ENCODE results near the gene CDH23.
"Not testable (repeated sequence)": the region's sequence is repeated elsewhere in the genome, so short reads cannot be mapped to it uniquely, and the experiment has no call there.

Gene CDH23

DNA sequence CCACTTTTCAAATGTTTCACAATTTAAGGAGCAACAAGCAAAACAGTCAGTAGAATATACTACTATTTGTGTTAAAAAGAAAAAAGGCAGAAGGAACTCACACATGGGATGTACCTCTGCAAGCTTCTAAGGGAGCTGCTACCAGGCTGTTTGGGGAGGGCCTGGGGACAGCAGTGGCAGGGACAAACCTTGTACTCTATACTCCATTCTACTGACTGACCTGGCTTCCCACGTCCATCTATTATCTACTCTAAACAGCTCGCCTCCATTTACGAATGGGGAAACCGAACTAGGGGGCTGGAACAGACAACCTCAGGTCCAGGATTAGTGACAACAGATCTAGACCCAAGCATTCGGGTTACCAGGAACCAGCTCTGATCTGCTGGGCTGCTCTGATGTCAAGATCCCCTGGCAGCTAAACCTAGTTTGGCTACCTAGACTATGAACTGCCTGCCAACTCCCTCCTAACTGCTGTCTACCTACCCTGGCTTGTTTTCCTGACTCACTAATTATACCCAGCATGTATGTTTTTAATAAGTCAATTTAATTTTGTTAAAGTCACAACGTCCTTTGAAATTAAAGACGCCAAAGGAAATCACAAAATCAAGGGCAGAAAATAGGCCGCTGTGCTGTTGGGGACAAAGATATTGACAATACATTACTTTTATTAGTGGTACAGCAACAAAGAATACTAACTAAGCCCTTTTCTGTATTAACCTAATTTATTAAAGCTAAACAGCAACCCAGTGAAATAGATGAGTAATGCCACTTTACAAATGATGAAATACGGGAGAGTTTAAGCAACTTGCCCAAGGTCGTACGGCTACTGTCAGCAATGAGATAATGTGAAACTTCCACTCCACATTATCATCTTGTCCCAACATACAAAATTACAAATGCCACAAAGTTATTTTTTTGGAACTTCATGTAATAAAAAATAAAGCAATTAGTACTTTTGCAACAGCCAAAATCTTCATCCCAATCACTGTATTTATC, 449.0 kb downstream of the CDH23 start:
- DNase-seq = no peak

GRCh38 chr10:71846816-71847215, 450.1 kb downstream of the CDH23 start:
- DNase-seq = no peak

DNA sequence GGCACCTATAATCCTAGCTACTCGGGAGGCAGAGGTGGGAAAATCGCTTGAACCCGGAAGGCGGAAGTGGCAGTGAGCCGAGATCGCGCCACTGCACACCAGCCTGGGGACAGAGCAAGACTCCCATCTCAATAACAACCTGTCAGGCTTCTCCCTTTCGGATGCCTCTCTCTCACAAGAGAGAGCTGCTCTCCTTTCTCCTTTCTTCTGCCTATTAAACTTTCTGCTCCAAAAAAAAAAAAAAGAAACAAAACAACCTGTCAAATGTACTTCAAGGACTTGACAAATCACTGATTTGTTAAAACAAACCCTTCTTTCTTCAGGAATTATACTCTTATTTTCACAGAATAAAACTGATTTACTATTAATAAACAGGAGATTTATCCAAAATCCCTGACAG, 450.7 kb downstream of the CDH23 start:
- no peak for DNase-seq

GRCh38 chr10:71848325-71849275, 451.9 kb downstream of the CDH23 start:
- DNase-seq = no peak

DNA sequence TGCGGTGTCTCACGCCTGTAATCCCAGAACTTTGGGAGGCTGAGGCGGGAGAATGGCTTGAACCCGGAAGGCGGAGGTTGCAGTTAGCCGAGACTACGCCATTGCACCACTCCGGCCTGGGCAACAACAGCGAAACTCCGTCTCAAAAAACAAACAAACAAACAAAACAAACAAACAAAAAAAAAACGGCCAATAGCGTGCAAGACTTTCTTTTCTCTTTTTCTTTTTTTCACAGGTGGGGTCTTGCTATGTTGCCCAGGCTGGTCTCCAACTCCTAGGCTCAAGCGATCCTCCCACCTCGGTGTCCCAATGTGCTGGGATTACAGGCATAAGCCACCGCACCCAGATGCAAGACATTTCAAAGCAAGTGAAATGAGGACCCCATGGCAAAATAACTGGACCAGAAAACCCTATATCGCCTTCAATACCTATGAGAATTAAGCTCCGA, 452.8 kb downstream of the CDH23 start:
- no peak for DNase-seq

GRCh38 chr10:71850021-71850742, 453.5 kb downstream of the CDH23 start:
- peak in 1 of 56 donors; percentile 35 for DNase-seq

DNA sequence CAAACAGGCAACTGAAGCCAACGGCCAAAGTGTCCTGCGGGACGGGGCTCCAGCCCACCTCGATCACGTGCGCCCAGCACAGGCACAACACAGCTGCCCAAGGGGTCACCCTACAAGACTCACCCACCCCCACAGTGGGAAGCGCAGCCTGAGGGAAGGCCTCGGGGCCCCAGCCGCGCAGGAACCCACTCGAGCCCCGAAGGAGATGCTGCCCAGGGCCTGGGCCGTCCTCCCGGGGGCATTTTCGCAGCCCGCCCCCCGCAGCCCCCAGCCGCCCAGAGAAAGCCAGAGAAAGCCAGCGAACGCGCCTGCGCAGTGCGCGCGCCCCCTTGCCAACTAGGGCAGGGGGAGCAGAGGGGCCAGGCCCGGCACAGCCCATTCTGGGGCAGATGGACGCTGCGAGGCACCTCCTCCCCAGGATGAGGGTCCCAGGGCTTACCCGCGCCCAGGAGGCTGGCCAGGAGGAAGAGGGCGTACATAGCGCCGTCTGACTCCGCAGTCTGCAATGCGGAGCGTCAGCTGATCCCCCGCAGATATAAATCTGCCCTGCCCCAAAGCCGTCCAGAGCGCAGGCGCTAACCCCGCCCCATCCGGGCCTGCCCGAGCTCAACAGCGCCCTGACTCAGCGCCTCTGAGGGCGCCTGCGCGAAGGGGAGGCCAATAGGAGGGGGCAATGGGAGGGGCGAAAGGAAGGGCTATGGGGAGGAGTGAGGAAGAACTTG, 454.2 kb downstream of the CDH23 start, which contains the start of gene PSAP:
TSS of gene PSAP (minus strand) at position 509 of the 722 bp plus-strand sequence. CDS start at position 479, 30 bp downstream.
- peak; percentile 73 to 98 (median 94) for DNase-seq

DNA sequence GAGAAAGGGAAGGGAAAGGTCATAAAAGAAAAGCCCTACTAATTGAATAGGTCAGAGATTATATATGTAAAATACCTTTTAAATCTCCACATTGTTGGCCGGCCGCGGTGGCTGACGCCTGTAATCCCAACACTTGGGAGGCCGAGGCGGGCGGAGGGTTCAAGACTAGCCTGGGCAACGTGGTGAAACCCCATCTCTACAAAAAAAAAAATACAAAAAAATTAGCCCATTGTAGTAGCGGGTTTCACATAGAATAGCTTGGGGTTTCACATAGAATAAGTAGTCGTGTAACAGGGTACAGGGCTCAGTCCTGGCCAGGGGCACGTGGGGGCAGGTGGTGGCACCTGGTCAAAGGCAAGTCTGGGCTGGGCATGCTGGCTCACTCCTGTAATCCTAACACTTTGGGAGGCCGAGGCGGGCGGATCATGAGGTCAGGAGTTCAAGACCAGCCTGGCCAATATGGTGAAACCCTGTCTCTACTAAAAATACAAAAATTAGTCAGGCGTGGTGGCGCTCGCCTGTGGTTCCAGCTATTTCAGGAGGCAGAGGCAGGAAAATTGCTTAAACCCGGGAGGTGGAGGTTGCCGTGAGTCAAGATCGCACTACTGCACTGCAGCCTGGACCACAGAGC, 454.9 kb downstream of the CDH23 start:
- DNase-seq = not testable (repeated sequence)

- DNase-seq = peak in 15 of 56 donors; percentile 13 to 57 (median 36)
Observed at GRCh38 chr10:71852355-71852937, 455.7 kb downstream of the CDH23 start.

DNA sequence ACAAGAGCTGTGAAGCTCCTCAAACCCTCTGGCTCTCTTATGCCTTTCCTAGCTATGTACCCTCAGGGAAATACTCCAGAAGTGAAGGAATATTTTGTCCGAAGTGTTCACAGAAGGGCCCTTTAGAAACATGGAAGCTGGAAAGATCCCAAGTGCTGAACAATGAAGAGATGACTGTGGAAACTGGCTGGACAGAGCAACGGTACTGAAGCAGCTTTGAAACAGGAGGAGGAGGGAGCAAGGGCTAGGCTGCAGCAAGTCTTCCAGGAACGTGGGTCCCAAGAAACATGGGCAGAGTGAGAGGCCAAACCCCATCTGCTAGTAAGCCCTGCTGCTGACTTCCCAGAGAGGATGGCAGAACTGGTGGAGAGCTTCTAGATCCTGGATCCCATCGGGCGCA, 457.3 kb downstream of the CDH23 start:
- peak in 13 of 56 donors; percentile 20 to 55 (median 36) for DNase-seq

- no peak for DNase-seq
Observed at GRCh38 chr10:71856619-71857018, 459.9 kb downstream of the CDH23 start.

GRCh38 chr10:71857934-71858890, 461.5 kb downstream of the CDH23 start:
- DNase-seq = peak in 1 of 56 donors; percentile 47

GRCh38 chr10:71860243-71861029, 463.7 kb downstream of the CDH23 start:
- peak in 55 of 56 donors; percentile 56 to 98 (median 90) for DNase-seq

GRCh38 chr10:71863203-71863602, 466.5 kb downstream of the CDH23 start:
- DNase-seq = no peak

- no peak for DNase-seq
Observed at GRCh38 chr10:71864911-71865361, 468.2 kb downstream of the CDH23 start.
